Small intestine (tissue), 7 donors: ENCODE data around the gene ABCG5. TPM values are rescaled to one million over a fixed set of nuclear protein-coding genes. Genes with fewer than 3 reads are reported as not detected.

Experiments
- DNase-seq, 2 donors: peaks; one replicate each; pipeline versions ENCODE4 v3.0.0 to v3.0.0-alpha.2; 2013
- FAIRE-seq: peaks from 2 replicates; lab custom pipeline; 2012; peaks lifted over from hg19 to GRCh38; lab: Jason Lieb, UNC
- H3K27ac ChIP-seq, 3 donors: one replicate each; pipeline ENCODE4 v1.5.1; 2013; ENCODE audit warnings: low read length in 2 of 3, mild to moderate bottlenecking in 2 of 3, control low read depth in 1 of 3, inconsistent platforms in 1 of 3, low read depth in 1 of 3, moderate library complexity in 1 of 3
- H3K27me3 ChIP-seq, 3 donors: one replicate each; pipeline ENCODE4 v1.6.1; 2013; ENCODE audit warnings: low read length in 3 of 3, inconsistent platforms in 1 of 3; ENCODE audit not compliant: control insufficient read depth in 3 of 3, insufficient read depth in 3 of 3
- H3K36me3 ChIP-seq, 3 donors: one replicate each; pipeline ENCODE4 v1.6.1; 2013; ENCODE audit warnings: low read length in 3 of 3, inconsistent platforms in 1 of 3, low read depth in 1 of 3, mild to moderate bottlenecking in 1 of 3, moderate library complexity in 1 of 3; ENCODE audit not compliant: control insufficient read depth in 3 of 3, insufficient read depth in 2 of 3
- H3K4me1 ChIP-seq, 3 donors: one replicate each; pipeline ENCODE4 v1.6.1; 2013; ENCODE audit warnings: low read length in 2 of 3, inconsistent platforms in 1 of 3, low read depth in 1 of 3, mild to moderate bottlenecking in 1 of 3, moderate library complexity in 1 of 3; ENCODE audit not compliant: control insufficient read depth in 3 of 3, insufficient read depth in 2 of 3
- H3K4me3 ChIP-seq, 3 donors: one replicate each; pipeline ENCODE4 v1.5.1; 2013; ENCODE audit warnings: low read length in 3 of 3, control low read depth in 1 of 3, inconsistent platforms in 1 of 3, low read depth in 1 of 3, mild to moderate bottlenecking in 1 of 3, moderate library complexity in 1 of 3
- H3K9me3 ChIP-seq, 2 donors: one replicate each; pipeline ENCODE4 v1.6.1; 2013; ENCODE audit warnings: low read depth in 1 of 2, low read length in 1 of 2; ENCODE audit not compliant: control insufficient read depth in 2 of 2, insufficient read depth in 1 of 2
- WGBS, 3 donors: extraction: QIAGEN DNeasy Blood & Tissue Kit; methylation state at CpG; one replicate each; pipeline ENCODE4 v1.1.7; 2013; 5-methylcytosine and 5-hydroxymethylcytosine counted together
- polyA plus RNA-seq, 4 donors: library from polyadenylated mRNA; stranded (reverse) in 3 of 4; unstranded in 1 of 4; fragments of 200-250 nt in 3 of 4; fragments of 120-200 nt in 1 of 4; gene quantifications; one replicate each; pipeline versions ENCODE4 v1.2.1 to v1.2.3, GENCODE V29; 2013
- donor health status: healthy with polysubstance abuse.
- donor health status: control.
- donor health status: control.
- donor health status: Bipolar disorder and iron deficiency.
- donor health status: healthy.

The ABCG5 gene
- polyA plus RNA-seq, 4 donors: 2.3 to 242 (median 126) TPM

GRCh38 chr2:43812006-43812405 lies 26.6 kb downstream of the ABCG5 start:
- WGBS, 3 donors: 69 to 89% (median 88%) methylated on average over 2 of the region's 2 CpGs

GRCh38 chr2:43810888-43811287 lies 27.8 kb downstream of the ABCG5 start:
- Histone ChIP-seq H3K36me3 (peaks cover under 1 to 9% (median 6%) of the 10 kb centered on the region in 3 donors), H3K27me3 (no peaks in the 10 kb centered on the region), H3K4me3 (no peak overlapping the region), H3K9me3 (no peaks in the 10 kb centered on the region), H3K27ac (no peak overlapping the region), H3K4me1 (peaks cover 0 to 31% (median 0%) of the 10 kb centered on the region in 3 donors)
- WGBS, 3 donors: 67 to 85% (median 74%) methylated on average over 1 of the region's 1 CpG
- DNase-seq (no peak), FAIRE-seq (peak; percentile 5)

More at GRCh38 chr2:43812006-43812405, 26.6 kb downstream of the ABCG5 start:
- Histone ChIP-seq H3K4me1 (peaks cover 0 to 20% (median 0%) of the 10 kb centered on the region in 3 donors), H3K4me3 (no peak overlapping the region), H3K27ac (no peak overlapping the region), H3K9me3 (no peaks in the 10 kb centered on the region), H3K36me3 (peaks cover 4 to 11% (median 8%) of the 10 kb centered on the region in 3 donors), H3K27me3 (no peaks in the 10 kb centered on the region)
- DNase-seq (no peak), FAIRE-seq (no peak)

DNA sequence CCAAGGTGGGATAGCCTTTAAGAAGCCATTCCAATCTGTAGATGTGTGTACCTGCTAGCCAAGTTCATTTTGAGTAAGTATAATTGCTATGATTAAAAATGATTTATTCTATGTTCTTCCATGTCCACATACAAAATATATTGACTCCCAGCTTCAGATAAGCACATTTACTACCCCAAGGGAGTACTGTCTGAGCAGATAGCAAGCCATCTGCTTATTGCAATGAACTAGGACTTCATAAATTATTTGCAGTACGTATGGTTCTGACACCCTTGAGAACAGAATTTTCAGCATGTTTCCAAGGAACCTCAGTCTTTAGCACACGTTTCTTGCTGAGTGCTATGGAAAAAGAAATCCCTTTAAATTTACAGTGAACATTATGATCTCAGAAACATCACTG lies 28.2 kb downstream of the ABCG5 start:
- Histone ChIP-seq H3K27me3 (no peaks in the 10 kb centered on the region), H3K36me3 (peaks cover 0 to 11% (median 6%) of the 10 kb centered on the region in 3 donors), H3K4me3 (no peak overlapping the region), H3K9me3 (no peaks in the 10 kb centered on the region), H3K27ac (no peak overlapping the region), H3K4me1 (peaks cover 0 to 35% (median 0%) of the 10 kb centered on the region in 3 donors)
- DNase-seq (no peak), FAIRE-seq (no peak)
- whole genome bisulfite sequencing, 3 donors: 66 to 74% (median 70%) methylated on average over 2 of the region's 2 CpGs

- FAIRE-seq (no peak), DNase-seq (no peak)
- Histone ChIP-seq H3K4me1 (peaks cover 0 to 45% (median 4%) of the 10 kb centered on the region in 3 donors), H3K9me3 (no peaks in the 10 kb centered on the region), H3K4me3 (no peak overlapping the region), H3K27me3 (no peaks in the 10 kb centered on the region), H3K27ac (peak overlapping the region in 1 of 3 donors; percentile 70), H3K36me3 (peaks cover 0 to 5% (median 2%) of the 10 kb centered on the region in 3 donors)
- WGBS, 3 donors: 11 to 63% (median 32%) methylated on average over 2 of the region's 2 CpGs
Measured at GRCh38 chr2:43806719-43807031, 32.0 kb downstream of the ABCG5 start.

GRCh38 chr2:43803113-43803512 lies 35.5 kb downstream of the ABCG5 start:
- H3K4me3 ChIP-seq: peak overlapping the region in 1 of 3 donors; percentile 19
- no peak overlapping the region for H3K27ac ChIP-seq
- FAIRE-seq (no peak), DNase-seq (no peak)
- peaks cover 0 to 5% (median 2%) of the 10 kb centered on the region in 3 donors for H3K36me3 ChIP-seq
- no peaks in the 10 kb centered on the region for H3K9me3 ChIP-seq
- WGBS, 3 donors: 70 to 84% (median 78%) methylated on average over 1 of the region's 1 CpG
- H3K27me3 ChIP-seq: no peaks in the 10 kb centered on the region
- peaks cover 0 to 38% (median 4%) of the 10 kb centered on the region in 3 donors for H3K4me1 ChIP-seq

DNA sequence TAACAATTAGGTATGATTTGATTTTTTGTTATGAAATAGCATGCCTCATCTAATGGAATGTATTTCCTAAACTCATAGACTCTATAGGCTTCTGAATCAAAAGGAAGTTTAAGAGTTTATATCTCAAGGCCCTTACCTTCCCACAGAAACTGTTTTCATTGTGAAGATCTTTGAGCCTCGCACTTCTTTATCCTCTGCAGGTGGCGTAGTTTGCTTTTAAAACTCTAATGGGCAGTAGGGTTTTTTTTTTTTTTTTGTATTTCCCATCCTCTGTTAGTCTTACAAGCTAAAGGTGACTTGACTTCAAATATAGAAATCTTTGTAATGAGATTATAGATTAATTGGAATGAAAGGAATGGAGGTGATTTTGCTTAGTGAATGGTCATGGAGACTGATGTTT lies 36.5 kb downstream of the ABCG5 start:
- H3K36me3 ChIP-seq: peaks cover 0 to 11% (median 2%) of the 10 kb centered on the region in 3 donors
- peak; percentile 53 for FAIRE-seq
- no peaks in the 10 kb centered on the region for H3K9me3 ChIP-seq
- H3K27ac ChIP-seq: peak overlapping the region in 1 of 3 donors; percentile 32
- peak overlapping the region in 1 of 3 donors; percentile 1 for H3K4me3 ChIP-seq
- peaks cover 0 to 31% (median 4%) of the 10 kb centered on the region in 3 donors for H3K4me1 ChIP-seq
- 34 to 63% (median 45%) methylated on average over 2 of the region's 2 CpGs for WGBS, 3 donors
- DNase-seq: peak in 1 of 2 donors; percentile 69
- H3K27me3 ChIP-seq: no peaks in the 10 kb centered on the region

DNA sequence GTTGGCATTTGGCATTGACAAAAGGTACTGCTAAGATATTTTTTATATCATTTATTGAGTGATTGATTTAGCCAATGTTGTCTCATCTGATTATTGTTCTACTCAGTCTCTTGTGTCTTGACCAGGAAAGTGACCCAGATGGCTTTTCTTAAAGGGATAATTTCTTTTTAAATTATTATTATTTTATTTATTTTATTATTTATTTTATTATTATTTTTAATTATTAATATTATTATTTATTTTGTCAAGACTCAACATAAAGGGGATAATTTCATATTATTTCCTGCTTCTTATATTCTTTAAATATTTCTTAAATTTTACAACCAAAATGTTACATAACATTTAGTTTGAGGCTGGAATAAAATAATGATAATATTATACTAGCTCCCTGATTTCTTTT lies 37.7 kb downstream of the ABCG5 start:
- Histone ChIP-seq H3K4me3 (peak overlapping the region in 1 of 3 donors; percentile 33), H3K36me3 (peaks cover 0 to 7% (median 2%) of the 10 kb centered on the region in 3 donors)
- peak; percentile 80 for FAIRE-seq

GRCh38 chr2:43798300-43798699 lies 40.3 kb downstream of the ABCG5 start:
- 68 to 77% (median 76%) methylated on average over 4 of the region's 4 CpGs for WGBS, 3 donors
- DNase-seq (no peak), FAIRE-seq (no peak)
- Histone ChIP-seq H3K4me3 (no peak overlapping the region), H3K27ac (no peak overlapping the region), H3K36me3 (peaks cover 0 to 9% (median 0%) of the 10 kb centered on the region in 3 donors), H3K27me3 (no peaks in the 10 kb centered on the region), H3K9me3 (no peaks in the 10 kb centered on the region), H3K4me1 (peaks cover 0 to 4% (median 0%) of the 10 kb centered on the region in 3 donors)

More for the DNA sequence above, 37.7 kb downstream of the ABCG5 start:
- peaks cover 0 to 18% (median 4%) of the 10 kb centered on the region in 3 donors for H3K4me1 ChIP-seq
- H3K27ac ChIP-seq: no peak overlapping the region
- no peaks in the 10 kb centered on the region for H3K27me3 ChIP-seq
- no peaks in the 10 kb centered on the region for H3K9me3 ChIP-seq
- no peak for DNase-seq

DNA sequence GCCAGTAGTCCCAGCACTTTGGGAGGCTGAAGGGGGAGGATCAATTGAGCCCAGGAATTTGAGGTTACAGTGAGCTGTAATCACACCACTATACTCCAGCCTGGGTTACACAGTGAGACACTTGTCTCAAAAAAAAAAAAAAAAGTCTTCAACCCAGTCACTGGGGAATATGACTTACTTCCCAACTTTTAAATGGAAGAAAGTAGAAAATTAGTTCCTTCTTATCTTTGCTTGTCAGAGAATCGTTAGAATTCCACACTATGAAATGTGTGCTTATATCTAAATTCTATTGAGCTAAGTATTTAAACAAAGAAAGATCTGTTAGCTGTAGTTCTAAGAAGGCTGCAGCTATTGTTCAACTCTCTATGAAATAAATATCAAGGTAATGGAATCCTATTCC lies 42.4 kb downstream of the ABCG5 start:
- H3K36me3 ChIP-seq: peaks cover 0 to 10% (median 0%) of the 10 kb centered on the region in 3 donors
- H3K27me3 ChIP-seq: no peaks in the 10 kb centered on the region
- no peak overlapping the region for H3K27ac ChIP-seq
- FAIRE-seq: no peak
- H3K9me3 ChIP-seq: no peaks in the 10 kb centered on the region
- DNase-seq: no peak
- WGBS, 3 donors: 68 to 72% (median 70%) methylated on average over 1 of the region's 1 CpG
- peaks cover 0 to 4% (median 0%) of the 10 kb centered on the region in 3 donors for H3K4me1 ChIP-seq
- no peak overlapping the region for H3K4me3 ChIP-seq
